Smooth muscle cell (in vitro differentiated cells): ENCODE measurements around the gene CUL5. TPM values are rescaled to one million over a fixed set of nuclear protein-coding genes. Genes with fewer than 3 reads are reported as not detected.

Source experiments
- DNase-seq: peaks from one replicate; lab custom pipeline; 2025; ENCODE audit not compliant: unreplicated experiment; lab: John Stamatoyannopoulos, UW
- H2AFZ ChIP-seq: fragments of 200-600 bp; sonication (generic); 2 replicates; pipeline ENCODE4 v1.6.0; 2016; ENCODE audit warnings: antibody characterized with exemption, low read depth, mild to moderate bottlenecking
- H3F3A ChIP-seq: fragments of 200-600 bp; sonication (generic); 2 replicates; pipeline ENCODE4 v1.6.0; 2017; ENCODE audit warnings: antibody characterized with exemption, low read depth
- H3K27ac ChIP-seq: fragments of 200-600 bp; sonication (generic); 2 replicates; pipeline ENCODE4 v1.5.1; 2016; ENCODE audit warnings: low read depth, mild to moderate bottlenecking
- H3K27me3 ChIP-seq: fragments of 200-600 bp; sonication (generic); 2 replicates; pipeline ENCODE4 v1.6.1; 2016; ENCODE audit warnings: low read depth, mild to moderate bottlenecking
- H3K36me3 ChIP-seq: fragments of 200-600 bp; sonication (generic); 2 replicates; pipeline ENCODE4 v1.5.1; 2016; ENCODE audit warnings: low read depth
- H3K4me1 ChIP-seq: fragments of 200-600 bp; sonication (generic); 2 replicates; pipeline ENCODE4 v1.5.1; 2016; ENCODE audit warnings: low read depth
- H3K4me2 ChIP-seq: fragments of 200-600 bp; sonication (generic); 2 replicates; pipeline ENCODE4 v1.6.0; 2016; ENCODE audit warnings: mild to moderate bottlenecking
- H3K4me3 ChIP-seq: fragments of 200-600 bp; sonication (generic); 2 replicates; pipeline ENCODE4 v1.5.1; 2016; ENCODE audit warnings: mild to moderate bottlenecking
- H3K79me2 ChIP-seq: fragments of 200-600 bp; sonication (generic); 2 replicates; pipeline ENCODE4 v1.6.0; 2016; ENCODE audit warnings: low read depth, mild to moderate bottlenecking
- H3K9ac ChIP-seq: fragments of 200-600 bp; sonication (generic); 2 replicates; pipeline ENCODE4 v1.6.0; 2016; ENCODE audit warnings: low read depth
- H3K9me3 ChIP-seq: fragments of 200-600 bp; sonication (generic); replicated peaks from 2 replicates; pipeline ENCODE4 v1.5.1; 2016; ENCODE audit warnings: low read depth
- H4K20me1 ChIP-seq: fragments of 200-600 bp; sonication (generic); 2 replicates; pipeline ENCODE4 v1.6.0; 2016; ENCODE audit warnings: low read depth
- WGBS: methylation state at CpG from one replicate; pipeline ENCODE4 v1.1.7; 2016; ENCODE audit warnings: low lambda C conversion rate; 5-methylcytosine and 5-hydroxymethylcytosine counted together
- polyA plus RNA-seq: library from polyadenylated mRNA; unstranded; fragments of >200 nt; fragmentation: Nextera tagmentation; extraction: Ambion mirVana; gene quantifications from 2 replicates; pipeline ENCODE4 v1.2.1, GENCODE V29; 2016
- total RNA-seq: library from RNA; depleted of rRNA; stranded (reverse); fragments of >200 nt; gene quantifications from 2 replicates; pipeline ENCODE4 v1.2.3, GENCODE V29; 2014
- TF ChIP-seq, protein P1 (sequence below): fragments of 200-600 bp; sonication (generic); IDR thresholded peaks from 2 replicates; pipeline ENCODE4 v1.5.1; 2017; ENCODE audit warnings: borderline replicate concordance, mild to moderate bottlenecking, antibody characterized with exemption; ENCODE audit not compliant: insufficient read depth, poor library complexity, severe bottlenecking

The CUL5 gene
- total and polyA plus RNA-seq, 2 experiments from 2014 or later, result 20.8 to 45.0 TPM

DNA sequence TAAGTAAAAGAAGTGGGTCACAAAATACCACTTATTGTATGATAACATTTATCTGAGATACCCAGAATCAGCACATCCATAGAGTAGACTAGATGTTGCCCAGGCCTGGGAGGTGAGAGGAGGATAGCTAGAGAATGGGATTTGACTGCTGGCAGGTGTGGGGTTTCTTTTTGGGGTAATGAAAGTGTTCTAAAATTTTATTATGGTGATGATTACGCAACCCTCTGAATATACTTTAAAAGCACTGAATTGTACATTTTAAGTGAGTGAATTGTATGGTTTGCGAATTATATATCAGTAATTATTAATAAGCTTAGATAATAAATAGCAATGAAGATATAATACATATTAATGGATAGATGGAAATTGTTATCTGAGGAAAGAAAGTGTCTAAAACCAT lies 77.0 kb downstream of the CUL5 start:
- H3K4me3 ChIP-seq, result no peak overlapping the region
- H3K4me1 ChIP-seq, result no peaks in the 10 kb centered on the region
- DNase-seq, result no peak
- H4K20me1 ChIP-seq, result peaks cover 4% of the 10 kb centered on the region
- H3K9me3 ChIP-seq, result no peaks in the 10 kb centered on the region
- peaks cover 15% of the 10 kb centered on the region for H3K36me3 ChIP-seq
- no peak overlapping the region for H2AFZ ChIP-seq
- no peaks in the 10 kb centered on the region for H3F3A ChIP-seq
- no peak overlapping the region for H3K4me2 ChIP-seq
- no peak overlapping the region for H3K9ac ChIP-seq
- H3K27ac ChIP-seq, result no peak overlapping the region
- peaks cover 6% of the 10 kb centered on the region for H3K79me2 ChIP-seq
- 100% methylated on average over 2 of the region's 2 CpGs for WGBS
- TF ChIP-seq, protein P1, sequence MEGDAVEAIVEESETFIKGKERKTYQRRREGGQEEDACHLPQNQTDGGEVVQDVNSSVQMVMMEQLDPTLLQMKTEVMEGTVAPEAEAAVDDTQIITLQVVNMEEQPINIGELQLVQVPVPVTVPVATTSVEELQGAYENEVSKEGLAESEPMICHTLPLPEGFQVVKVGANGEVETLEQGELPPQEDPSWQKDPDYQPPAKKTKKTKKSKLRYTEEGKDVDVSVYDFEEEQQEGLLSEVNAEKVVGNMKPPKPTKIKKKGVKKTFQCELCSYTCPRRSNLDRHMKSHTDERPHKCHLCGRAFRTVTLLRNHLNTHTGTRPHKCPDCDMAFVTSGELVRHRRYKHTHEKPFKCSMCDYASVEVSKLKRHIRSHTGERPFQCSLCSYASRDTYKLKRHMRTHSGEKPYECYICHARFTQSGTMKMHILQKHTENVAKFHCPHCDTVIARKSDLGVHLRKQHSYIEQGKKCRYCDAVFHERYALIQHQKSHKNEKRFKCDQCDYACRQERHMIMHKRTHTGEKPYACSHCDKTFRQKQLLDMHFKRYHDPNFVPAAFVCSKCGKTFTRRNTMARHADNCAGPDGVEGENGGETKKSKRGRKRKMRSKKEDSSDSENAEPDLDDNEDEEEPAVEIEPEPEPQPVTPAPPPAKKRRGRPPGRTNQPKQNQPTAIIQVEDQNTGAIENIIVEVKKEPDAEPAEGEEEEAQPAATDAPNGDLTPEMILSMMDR, result no peak
- no peaks in the 10 kb centered on the region for H3K27me3 ChIP-seq

GRCh38 chr11:108092134-108092533 lies 83.4 kb downstream of the CUL5 start:
- TF ChIP-seq, protein P1, result no peak
- Histone ChIP-seq H4K20me1 (peaks cover 4% of the 10 kb centered on the region), H3K79me2 (peaks cover 6% of the 10 kb centered on the region), H3F3A (no peaks in the 10 kb centered on the region), H2AFZ (no peak overlapping the region), H3K4me3 (no peak overlapping the region), H3K9ac (no peak overlapping the region), H3K27ac (no peak overlapping the region), H3K27me3 (no peaks in the 10 kb centered on the region), H3K4me2 (no peak overlapping the region), H3K36me3 (peaks cover 18% of the 10 kb centered on the region), H3K9me3 (no peaks in the 10 kb centered on the region), H3K4me1 (no peaks in the 10 kb centered on the region)
- 50% methylated on average over 2 of the region's 2 CpGs for WGBS
- no peak for DNase-seq

DNA sequence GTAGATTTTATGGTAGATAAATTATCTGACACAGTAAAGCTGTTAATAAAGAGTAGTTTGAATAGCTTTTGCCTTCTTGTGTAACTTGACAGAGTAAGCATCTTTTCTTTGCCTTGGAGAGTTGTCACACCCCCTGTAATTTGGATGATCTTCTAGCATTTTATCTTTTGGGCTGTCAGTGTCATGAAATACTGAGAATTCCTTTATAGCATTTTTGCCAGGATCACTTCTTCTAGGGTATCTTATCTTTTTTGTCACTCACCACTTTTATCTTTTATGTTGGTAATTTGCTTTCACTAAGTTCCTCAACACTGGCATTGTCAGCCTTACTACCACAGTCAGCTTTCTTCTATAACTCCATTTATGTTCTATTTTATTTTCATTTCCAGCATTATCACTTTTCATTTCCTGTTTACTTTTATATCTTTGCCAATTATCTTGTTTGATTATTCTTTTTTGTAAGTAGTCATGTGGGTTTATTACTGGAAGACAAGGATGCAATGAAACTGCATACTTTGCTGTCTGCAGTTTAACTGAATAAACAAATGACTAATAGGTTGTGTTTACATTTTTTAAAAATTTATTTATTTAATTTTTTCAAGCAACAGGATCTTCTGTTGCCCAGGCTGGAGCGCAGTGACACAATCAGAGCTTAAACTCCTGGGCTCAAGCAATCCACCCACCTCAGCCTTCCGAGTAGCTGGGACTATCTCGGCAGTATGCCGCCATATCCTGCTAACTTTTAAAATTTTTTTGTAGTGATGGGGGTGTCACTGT lies 84.6 kb downstream of the CUL5 start:
- H3K4me2 ChIP-seq, result peak overlapping the region; percentile 44
- H4K20me1 ChIP-seq, result no peaks in the 10 kb centered on the region
- H2AFZ ChIP-seq, result no peak overlapping the region
- H3K36me3 ChIP-seq, result peaks cover 18% of the 10 kb centered on the region
- no peaks in the 10 kb centered on the region for H3F3A ChIP-seq
- no peak for DNase-seq
- no peaks in the 10 kb centered on the region for H3K4me1 ChIP-seq
- H3K27ac ChIP-seq, result peak overlapping the region; percentile 76
- H3K79me2 ChIP-seq, result peaks cover 6% of the 10 kb centered on the region
- WGBS, result 27% methylated on average over 4 of the region's 4 CpGs
- H3K9ac ChIP-seq, result no peak overlapping the region
- H3K27me3 ChIP-seq, result no peaks in the 10 kb centered on the region
- no peak overlapping the region for H3K4me3 ChIP-seq
- H3K9me3 ChIP-seq, result no peaks in the 10 kb centered on the region
- TF ChIP-seq, protein P1, result no peak

- H3K79me2 ChIP-seq, result no peaks in the 10 kb centered on the region
- no peaks in the 10 kb centered on the region for H3F3A ChIP-seq
- H3K9me3 ChIP-seq, result no peaks in the 10 kb centered on the region
- DNase-seq, result no peak
- H4K20me1 ChIP-seq, result no peaks in the 10 kb centered on the region
- TF ChIP-seq, protein P1, result no peak
- WGBS, result 98% methylated on average over 3 of the region's 3 CpGs
- no peaks in the 10 kb centered on the region for H3K27me3 ChIP-seq
- H3K4me3 ChIP-seq, result no peak overlapping the region
- H2AFZ ChIP-seq, result no peak overlapping the region
- peaks cover 10% of the 10 kb centered on the region for H3K36me3 ChIP-seq
- no peaks in the 10 kb centered on the region for H3K4me1 ChIP-seq
- no peak overlapping the region for H3K9ac ChIP-seq
- no peak overlapping the region for H3K27ac ChIP-seq
- H3K4me2 ChIP-seq, result no peak overlapping the region
These were observed 88.5 kb downstream of the CUL5 start for GRCh38 chr11:108097179-108097578.
